ENCODE results near the gene SIPA1L2. TPM values are rescaled to one million over a fixed set of nuclear protein-coding genes. Genes with fewer than 3 reads are reported as not detected.
A peak's percentile ranks its signal among the peaks of the same experiment; 100 is the strongest.

The SIPA1L2 gene
- total RNA-seq, 1 experiment from 2014 or later: 12.5 TPM

GRCh38 chr1:232622378-232622777 is 7.6 kb downstream of the SIPA1L2 start:
- intact Hi-C loops (cut with micrococcal nuclease): loop anchor here (10.0 kb wide), 2 partner anchors 408 to 898 kb away; no protein-coding TSS in a partner anchor
- ChIA-PET RAD21 (ENCODE audit: low non-redundant PET in 1 of 2, low total read pairs in 2 of 2, uncharacterized antibody in 2 of 2, unreplicated experiment in 2 of 2) (no interaction called here), CTCF (interaction anchor here (1.3 kb wide), 1 partner anchor 20 kb away, joined by 4 read pairs; no protein-coding TSS in a partner anchor), POLR2A (no interaction called here)
- peak; percentile 90 for ATAC-seq
- Histone ChIP-seq H3K27me3 (ENCODE audit: insufficient read depth, low read length) (no peaks in the 10 kb centered on the region), H3K9me3 (ENCODE audit: control insufficient read depth in 1 of 2, insufficient read depth in 1 of 2, low read depth in 1 of 2, low read length in 2 of 2) (no peaks in the 10 kb centered on the region), H3K4me2 (ENCODE audit: low read length) (peak overlapping the region; percentile 67), H3K27ac (ENCODE audit: low read depth, low read length) (peak overlapping the region; percentile 55; the same call in 1 of the 2 replicates), H2AFZ (ENCODE audit: low read depth, low read length, poor library complexity, severe bottlenecking) (no peak overlapping the region), H4K20me1 (ENCODE audit: insufficient read depth) (no peaks in the 10 kb centered on the region), H3K4me1 (ENCODE audit: control insufficient read depth in 1 of 2, insufficient read depth in 2 of 2, low read length in 2 of 2) (peaks cover 35 to 59% of the 10 kb centered on the region in 2 experiments; a peak in 3 of 4 replicates), H3K79me2 (ENCODE audit: insufficient read depth, low read length) (0 out of 2 replicates have a peak, but pooled peaks cover 4% of the 10 kb centered on the region), H3K36me3 (ENCODE audit: control insufficient read depth in 1 of 2, insufficient read depth in 2 of 2, low read length in 2 of 2) (no peaks in the 10 kb centered on the region), H3K9me2 (ENCODE audit: insufficient read depth) (no peaks in the 10 kb centered on the region), H3K9ac (ENCODE audit: low read length) (peak overlapping the region; percentile 53), H3K4me3 (replicated peaks in 1 of 2; ENCODE audit: low read depth in 1 of 2, low read length in 2 of 2) (peak overlapping the region in 1 of 2 experiments; percentile 36; a peak in 1 of 4 replicates)
- no TSS peak for BruUV-seq (replicated peaks)
- peak; percentile 85 for DNase-seq (ENCODE audit: low read depth, low spot score)
- TF ChIP-seq FOSL1 (IDR thresholded peaks at IDR 0.05; ENCODE audit: low read depth): peak; percentile 71
- peak; percentile 65; the same call in 1 of the 2 replicates for TF ChIP-seq MAX (IDR thresholded peaks at IDR 0.05)
- no peak for TF ChIP-seq EGR1 (IDR thresholded peaks at IDR 0.05; ENCODE audit: low read depth)
- TF ChIP-seq POLR2AphosphoS5 (IDR thresholded peaks at IDR 0.05; ENCODE audit: low read depth, low read length): peak; percentile 44; the same call in 1 of the 2 replicates
- no peak for TF ChIP-seq EZH2phosphoT487 (IDR thresholded peaks at IDR 0.05; ENCODE audit: borderline replicate concordance)
- no peak for TF ChIP-seq YY1 (IDR thresholded peaks at IDR 0.05; ENCODE audit: extremely low read depth, insufficient replicate concordance, low read depth, low read length)
- TF ChIP-seq ATF3 (IDR thresholded peaks at IDR 0.05): no peak; the same call in 1 of the 2 replicates
- TF ChIP-seq ZNF274 (IDR thresholded peaks at IDR 0.05; ENCODE audit: low read depth, low read length): no peak
- TF ChIP-seq SRF (IDR thresholded peaks at IDR 0.05; ENCODE audit: low read depth): 0 out of 2 replicates have a peak, but pooled peaks have one; percentile 27
- peak; percentile 81 for TF ChIP-seq JUND (IDR thresholded peaks at IDR 0.05)
- TF ChIP-seq TCF7L2 (IDR thresholded peaks at IDR 0.05; ENCODE audit: borderline replicate concordance, extremely low read depth, insufficient read depth, insufficient read length): peak; percentile 75
- no peak for TF ChIP-seq ELF1 (IDR thresholded peaks at IDR 0.05; ENCODE audit: borderline replicate concordance, low read depth)
- peak; percentile 48; the same call in 1 of the 2 replicates for TF ChIP-seq SIN3A (IDR thresholded peaks at IDR 0.05; ENCODE audit: low read depth)
- no peak for TF ChIP-seq POLR2A (IDR thresholded peaks at IDR 0.05; ENCODE audit: borderline replicate concordance, extremely low read depth, insufficient read depth, insufficient read length)
- peak; percentile 59 for TF ChIP-seq CEBPB (IDR thresholded peaks at IDR 0.05; ENCODE audit: low read depth)
- no peak for TF ChIP-seq EZH2 (IDR thresholded peaks at IDR 0.05)
- no peak for TF ChIP-seq REST (IDR thresholded peaks at IDR 0.05; ENCODE audit: low read depth)
- peak; percentile 73; the same call in 1 of the 2 replicates for TF ChIP-seq CBX3 (IDR thresholded peaks at IDR 0.05; ENCODE audit: low read depth)
- TF ChIP-seq ZFX (IDR thresholded peaks at IDR 0.05): no peak
- peak; percentile 80 for TF ChIP-seq SP1 (IDR thresholded peaks at IDR 0.05; ENCODE audit: low read depth)
- peak; percentile 29 for TF ChIP-seq RAD21 (IDR thresholded peaks at IDR 0.05; ENCODE audit: low read depth)
- TF ChIP-seq CTCF (IDR thresholded peaks at IDR 0.05 in 2 of 3, conservative IDR thresholded peaks at IDR 0.05 in 1 of 3; ENCODE audit: borderline replicate concordance in 1 of 3, insufficient read depth in 1 of 3, low read depth in 2 of 3, low read length in 2 of 3): no peak

Data from HCT116 (cell line).